Vagina (tissue), 2 donors: ENCODE data around the gene CFAP99.

Source experiments
- CTCF ChIP-seq, 3 experiments: fragments of 450-650 bp in 2 of 3; fragments of 200-600 bp in 1 of 3; sonication (generic) in 1 of 3; IDR thresholded peaks; one replicate each; pipeline ENCODE4 v1.5.1; 2017 to 2019; ENCODE audit warnings: antibody characterized with exemption in 3 of 3, mild to moderate bottlenecking in 2 of 3, moderate library complexity in 2 of 3
- POLR2A ChIP-seq, 2 donors: fragments of 450-650 bp; IDR thresholded peaks; one replicate each; pipeline ENCODE4 v1.6.1; 2017; ENCODE audit warnings: antibody characterized with exemption in 2 of 2, mild to moderate bottlenecking in 2 of 2, moderate library complexity in 2 of 2
- POLR2AphosphoS5 ChIP-seq, 2 donors: sonication (generic); formaldehyde crosslinking; IDR thresholded peaks; one replicate each; pipeline ENCODE4 v1.9.0; 2017; ENCODE audit warnings: antibody characterized with exemption in 2 of 2, mild to moderate bottlenecking in 2 of 2, low read depth in 1 of 2; ENCODE audit not compliant: insufficient read depth in 1 of 2

GRCh38 chr4:2417226-2417764, 1.5 kb upstream of the CFAP99 start:
- TF ChIP-seq POLR2AphosphoS5 (IDR thresholded peaks at IDR 0.05; ENCODE audit: insufficient read depth in 1 of 2, low read depth in 1 of 2) (no peak), POLR2A (IDR thresholded peaks at IDR 0.05) (no peak), CTCF (IDR thresholded peaks at IDR 0.05) (no peak)
